ENCODE measurements around the gene PARVA. TPM values are rescaled to one million over a fixed set of nuclear protein-coding genes. Genes with fewer than 3 reads are reported as not detected.

PARVA gene
- total RNA-seq, 1 donor from 2014 or later, result 106 TPM

GRCh38 chr11:12395333-12395732 lies 18.0 kb downstream of the PARVA start:
- no peak overlapping the region for H3K4me2 ChIP-seq (ENCODE audit: low read length)
- Mint-ChIP-seq H3K36me3 (ENCODE audit: low read depth, unreplicated experiment) (peaks cover 22% of the 10 kb centered on the region), H3K27ac (ENCODE audit: unreplicated experiment) (no peak overlapping the region), H3K4me3 (ENCODE audit: unreplicated experiment) (no peak overlapping the region), H3K4me1 (ENCODE audit: low read depth, unreplicated experiment) (peaks cover 38% of the 10 kb centered on the region), H3K9me3 (ENCODE audit: unreplicated experiment) (no peaks in the 10 kb centered on the region), H3K27me3 (ENCODE audit: low read depth, unreplicated experiment) (no peaks in the 10 kb centered on the region)
- FAIRE-seq (no peak), DNase-seq (ENCODE audit: low read depth) (no peak)
- no peaks in the 10 kb centered on the region for H3K27me3 ChIP-seq (ENCODE audit: insufficient read depth, low read length)
- peaks cover 3% of the 10 kb centered on the region for H3K36me3 ChIP-seq (ENCODE audit: insufficient read depth, low read length)
- TF ChIP-seq EZH2 (IDR thresholded peaks at IDR 0.05; ENCODE audit: insufficient read depth, low read length), result no peak
- TF ChIP-seq, protein P1, sequence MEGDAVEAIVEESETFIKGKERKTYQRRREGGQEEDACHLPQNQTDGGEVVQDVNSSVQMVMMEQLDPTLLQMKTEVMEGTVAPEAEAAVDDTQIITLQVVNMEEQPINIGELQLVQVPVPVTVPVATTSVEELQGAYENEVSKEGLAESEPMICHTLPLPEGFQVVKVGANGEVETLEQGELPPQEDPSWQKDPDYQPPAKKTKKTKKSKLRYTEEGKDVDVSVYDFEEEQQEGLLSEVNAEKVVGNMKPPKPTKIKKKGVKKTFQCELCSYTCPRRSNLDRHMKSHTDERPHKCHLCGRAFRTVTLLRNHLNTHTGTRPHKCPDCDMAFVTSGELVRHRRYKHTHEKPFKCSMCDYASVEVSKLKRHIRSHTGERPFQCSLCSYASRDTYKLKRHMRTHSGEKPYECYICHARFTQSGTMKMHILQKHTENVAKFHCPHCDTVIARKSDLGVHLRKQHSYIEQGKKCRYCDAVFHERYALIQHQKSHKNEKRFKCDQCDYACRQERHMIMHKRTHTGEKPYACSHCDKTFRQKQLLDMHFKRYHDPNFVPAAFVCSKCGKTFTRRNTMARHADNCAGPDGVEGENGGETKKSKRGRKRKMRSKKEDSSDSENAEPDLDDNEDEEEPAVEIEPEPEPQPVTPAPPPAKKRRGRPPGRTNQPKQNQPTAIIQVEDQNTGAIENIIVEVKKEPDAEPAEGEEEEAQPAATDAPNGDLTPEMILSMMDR (IDR thresholded peaks at IDR 0.05; ENCODE audit: insufficient read depth, low read depth, low read length), result no peak
- peaks cover 27% of the 10 kb centered on the region for H3K4me1 ChIP-seq (ENCODE audit: insufficient read depth, low read length)
- no peak overlapping the region for H3K9ac ChIP-seq (ENCODE audit: low read length)
- peaks cover 48% of the 10 kb centered on the region for H4K20me1 ChIP-seq (ENCODE audit: insufficient read depth, low read length)
- H3K9me3 ChIP-seq (ENCODE audit: insufficient read depth, low read depth, low read length), result peaks cover 2% of the 10 kb centered on the region
- no peak overlapping the region for H3K27ac ChIP-seq (ENCODE audit: low read depth, low read length)
- peaks cover 97% of the 10 kb centered on the region for H3K79me2 ChIP-seq (ENCODE audit: insufficient read depth, low read length)
- H2AFZ ChIP-seq (ENCODE audit: low read depth, low read length), result no peak overlapping the region
- no peak overlapping the region for H3K4me3 ChIP-seq (ENCODE audit: insufficient read depth, low read depth, low read length)

- Mint-ChIP-seq H3K4me1 (ENCODE audit: low read depth, unreplicated experiment) (peaks cover 36% of the 10 kb centered on the region), H3K9me3 (ENCODE audit: unreplicated experiment) (no peaks in the 10 kb centered on the region), H3K27ac (ENCODE audit: unreplicated experiment) (peak overlapping the region; percentile 85), H3K27me3 (ENCODE audit: low read depth, unreplicated experiment) (no peaks in the 10 kb centered on the region), H3K4me3 (ENCODE audit: unreplicated experiment) (no peak overlapping the region), H3K36me3 (ENCODE audit: low read depth, unreplicated experiment) (peaks cover 22% of the 10 kb centered on the region)
- Histone ChIP-seq H3K79me2 (ENCODE audit: insufficient read depth, low read length) (peaks cover 97% of the 10 kb centered on the region), H3K4me3 (ENCODE audit: insufficient read depth, low read depth, low read length) (no peak overlapping the region), H3K9me3 (ENCODE audit: insufficient read depth, low read depth, low read length) (peaks cover 2% of the 10 kb centered on the region), H4K20me1 (ENCODE audit: insufficient read depth, low read length) (peaks cover 43% of the 10 kb centered on the region), H3K27ac (ENCODE audit: low read depth, low read length) (peak overlapping the region; percentile 72), H3K4me2 (ENCODE audit: low read length) (peak overlapping the region; percentile 65), H3K4me1 (ENCODE audit: insufficient read depth, low read length) (peaks cover 34% of the 10 kb centered on the region), H2AFZ (ENCODE audit: low read depth, low read length) (no peak overlapping the region), H3K9ac (ENCODE audit: low read length) (peak overlapping the region; percentile 46), H3K27me3 (ENCODE audit: insufficient read depth, low read length) (no peaks in the 10 kb centered on the region), H3K36me3 (ENCODE audit: insufficient read depth, low read length) (peaks cover 3% of the 10 kb centered on the region)
- DNase-seq (ENCODE audit: low read depth) (peak; percentile 99), FAIRE-seq (peak; percentile 93)
- TF ChIP-seq EZH2 (IDR thresholded peaks at IDR 0.05; ENCODE audit: insufficient read depth, low read length), result no peak
- TF ChIP-seq, protein P1 (IDR thresholded peaks at IDR 0.05; ENCODE audit: insufficient read depth, low read depth, low read length), result no peak
Measured at GRCh38 chr11:12397931-12398334, 20.6 kb downstream of the PARVA start.

DNA sequence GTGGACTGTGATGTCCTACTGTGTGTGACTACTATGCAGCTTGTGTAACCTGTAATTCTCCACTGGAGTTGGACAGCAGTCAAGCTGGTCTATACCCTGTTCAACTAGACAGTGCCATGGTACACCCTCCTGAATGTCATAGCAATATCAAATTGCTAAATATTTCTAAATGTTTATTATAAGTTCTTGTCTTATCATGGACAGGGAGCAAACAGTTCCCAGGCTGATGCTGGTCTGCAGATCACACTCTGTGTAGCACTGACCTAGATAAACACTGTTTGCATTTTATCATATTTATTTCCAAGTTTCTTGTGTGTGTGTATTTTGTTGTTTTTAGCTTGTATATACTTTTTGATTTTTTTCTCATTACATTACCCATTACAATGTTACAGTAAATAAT lies 22.0 kb downstream of the PARVA start:
- Mint-ChIP-seq H3K36me3 (ENCODE audit: low read depth, unreplicated experiment) (peaks cover 11% of the 10 kb centered on the region), H3K4me3 (ENCODE audit: unreplicated experiment) (no peak overlapping the region), H3K4me1 (ENCODE audit: low read depth, unreplicated experiment) (peaks cover 45% of the 10 kb centered on the region), H3K27me3 (ENCODE audit: low read depth, unreplicated experiment) (no peaks in the 10 kb centered on the region), H3K27ac (ENCODE audit: unreplicated experiment) (no peak overlapping the region), H3K9me3 (ENCODE audit: unreplicated experiment) (no peaks in the 10 kb centered on the region)
- H3K79me2 ChIP-seq (ENCODE audit: insufficient read depth, low read length), result peaks cover 95% of the 10 kb centered on the region
- no peak for DNase-seq (ENCODE audit: low read depth)
- no peaks in the 10 kb centered on the region for H3K36me3 ChIP-seq (ENCODE audit: insufficient read depth, low read length)
- TF ChIP-seq EZH2 (IDR thresholded peaks at IDR 0.05; ENCODE audit: insufficient read depth, low read length), result no peak
- TF ChIP-seq, protein P1 (IDR thresholded peaks at IDR 0.05; ENCODE audit: insufficient read depth, low read depth, low read length), result no peak
- H3K27ac ChIP-seq (ENCODE audit: low read depth, low read length), result no peak overlapping the region
- H2AFZ ChIP-seq (ENCODE audit: low read depth, low read length), result no peak overlapping the region
- H3K4me1 ChIP-seq (ENCODE audit: insufficient read depth, low read length), result peaks cover 49% of the 10 kb centered on the region
- H3K27me3 ChIP-seq (ENCODE audit: insufficient read depth, low read length), result no peaks in the 10 kb centered on the region
- peaks cover 38% of the 10 kb centered on the region for H4K20me1 ChIP-seq (ENCODE audit: insufficient read depth, low read length)
- H3K9ac ChIP-seq (ENCODE audit: low read length), result no peak overlapping the region
- no peak overlapping the region for H3K4me3 ChIP-seq (ENCODE audit: insufficient read depth, low read depth, low read length)
- no peak for FAIRE-seq
- H3K4me2 ChIP-seq (ENCODE audit: low read length), result no peak overlapping the region
- no peaks in the 10 kb centered on the region for H3K9me3 ChIP-seq (ENCODE audit: insufficient read depth, low read depth, low read length)

Data from astrocyte (in vitro differentiated cells and primary cell).